NB4 (cell line): ENCODE results near the gene MBD4.
"Not testable (repeated sequence)": the region's sequence is repeated elsewhere in the genome, so short reads cannot be mapped to it uniquely, and the experiment has no call there.

ENCODE experiments used
- CTCF ChIP-seq: IDR thresholded peaks from one replicate; pipeline ENCODE4 v1.5.1; 2012; ENCODE audit warnings: low read depth, low read length
- MAX ChIP-seq: IDR thresholded peaks from 2 replicates; pipeline ENCODE4 v1.6.1; 2011; ENCODE audit warnings: low read depth, low read length
- MYC ChIP-seq: IDR thresholded peaks from 2 replicates; pipeline ENCODE4 v1.6.1; 2011; ENCODE audit warnings: low read depth, low read length
- POLR2A ChIP-seq: IDR thresholded peaks from 2 replicates; pipeline ENCODE4 v1.6.1; 2011; ENCODE audit warnings: mild to moderate bottlenecking; ENCODE audit not compliant: insufficient read length; ENCODE audit errors: extremely low read depth

GRCh38 chr3:129481225-129481765, 41.5 kb upstream of the MBD4 start:
- TF ChIP-seq CTCF, MAX, POLR2A, MYC: not testable (repeated sequence)
